HCT116 (cell line): ENCODE results near the gene MPV17L2.

Source experiments
- CBX3 ChIP-seq: IDR thresholded peaks from 2 replicates; pipeline ENCODE4 v1.6.1; 2012; ENCODE audit warnings: low read depth
- CEBPB ChIP-seq: IDR thresholded peaks from 2 replicates; pipeline ENCODE4 v1.6.1; 2012; ENCODE audit warnings: low read depth
- EZH2 ChIP-seq: fragments of 200-600 bp; sonication (generic); IDR thresholded peaks from 2 replicates; pipeline ENCODE4 v1.6.1; 2017; ENCODE audit warnings: antibody characterized with exemption, mixed run types
- EZH2phosphoT487 ChIP-seq: fragments of 200-600 bp; IDR thresholded peaks from 2 replicates; pipeline ENCODE4 v1.6.1; 2018; ENCODE audit warnings: antibody characterized with exemption, borderline replicate concordance
- JUND ChIP-seq: IDR thresholded peaks from 2 replicates; pipeline ENCODE4 v1.6.1; 2012
- POLR2A ChIP-seq: IDR thresholded peaks from 2 replicates; pipeline ENCODE4 v1.7.0; 2011; ENCODE audit warnings: borderline replicate concordance; ENCODE audit not compliant: insufficient read depth, insufficient read length; ENCODE audit errors: extremely low read depth
- POLR2AphosphoS5 ChIP-seq: IDR thresholded peaks from 2 replicates; pipeline ENCODE4 v1.6.1; 2011; ENCODE audit warnings: mild to moderate bottlenecking, low read depth, low read length, moderate library complexity
- RAD21 ChIP-seq: IDR thresholded peaks from 2 replicates; pipeline ENCODE4 v1.6.1; 2012; ENCODE audit warnings: low read depth, mild to moderate bottlenecking
- SP1 ChIP-seq: IDR thresholded peaks from 2 replicates; pipeline ENCODE4 v1.6.1; 2012; ENCODE audit warnings: low read depth
- ZNF274 ChIP-seq: fragments of 200-500 bp; sonication (Bioruptor generic); IDR thresholded peaks from 2 replicates; pipeline ENCODE4 v1.6.1; 2014; ENCODE audit warnings: mild to moderate bottlenecking, low read depth, low read length, inconsistent platforms
- TF ChIP-seq, protein P1 (sequence below): IDR thresholded peaks from 2 replicates; pipeline ENCODE4 v1.6.1; 2012; ENCODE audit warnings: low read depth
- TF ChIP-seq, protein P2 (sequence below), 3 experiments: fragments of 200-600 bp in 1 of 3; sonication (generic) in 1 of 3; IDR thresholded peaks in 2 of 3; conservative IDR thresholded peaks in 1 of 3; 2 replicates each; pipeline ENCODE4 v1.5.1; 2012 to 2017; ENCODE audit warnings: low read depth in 2 of 3, low read length in 2 of 3, antibody characterized with exemption in 1 of 3, borderline replicate concordance in 1 of 3, control low read depth in 1 of 3, mild to moderate bottlenecking in 1 of 3, mixed read lengths in 1 of 3, mixed run types in 1 of 3, moderate library complexity in 1 of 3; ENCODE audit not compliant: insufficient read depth in 1 of 3
- TF ChIP-seq, protein P3 (sequence below): IDR thresholded peaks from 2 replicates; pipeline ENCODE4 v1.6.1; 2012

DNA sequence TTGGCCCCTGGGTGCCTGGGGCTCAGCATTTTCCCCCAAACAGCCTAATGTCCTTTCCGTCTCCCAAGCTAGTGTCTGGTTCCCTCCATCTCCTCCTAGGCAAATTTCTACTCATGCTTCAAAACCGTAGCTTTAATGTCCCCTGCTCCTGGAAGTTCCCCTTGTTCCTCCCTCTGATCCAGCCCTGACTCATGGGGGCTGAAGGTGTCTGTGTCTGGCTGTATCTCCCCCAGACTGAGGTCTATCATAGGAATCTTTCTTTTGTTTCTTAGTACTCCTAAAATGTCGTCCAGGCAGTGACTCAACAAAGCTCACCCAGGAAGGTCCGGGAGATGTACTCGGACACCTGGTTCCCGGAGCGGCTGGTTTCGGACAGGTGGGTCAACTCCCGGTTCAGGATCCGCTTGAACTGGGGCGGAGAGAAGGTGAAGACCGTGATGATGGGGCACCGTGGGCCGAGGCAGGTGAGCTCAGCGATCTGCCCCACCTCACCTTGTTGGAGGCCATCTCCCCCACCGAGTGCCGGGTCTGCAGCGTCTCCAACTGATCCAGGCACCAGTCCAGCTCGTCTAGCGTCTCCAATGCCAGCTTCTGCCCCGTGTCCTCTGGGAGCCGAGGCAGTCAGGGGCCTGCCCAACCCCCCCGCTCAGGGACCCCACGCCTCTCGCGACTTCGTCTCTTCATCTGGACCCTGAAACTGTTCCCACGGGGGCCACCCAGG is 27.1 kb downstream of the MPV17L2 start:
- TF ChIP-seq EZH2 (no peak), ZNF274 (no peak), SP1 (no peak), CBX3 (no peak), RAD21 (no peak), EZH2phosphoT487 (no peak), POLR2AphosphoS5 (no peak), JUND (no peak), POLR2A (no peak), CEBPB (no peak)
- TF ChIP-seq, protein P1, sequence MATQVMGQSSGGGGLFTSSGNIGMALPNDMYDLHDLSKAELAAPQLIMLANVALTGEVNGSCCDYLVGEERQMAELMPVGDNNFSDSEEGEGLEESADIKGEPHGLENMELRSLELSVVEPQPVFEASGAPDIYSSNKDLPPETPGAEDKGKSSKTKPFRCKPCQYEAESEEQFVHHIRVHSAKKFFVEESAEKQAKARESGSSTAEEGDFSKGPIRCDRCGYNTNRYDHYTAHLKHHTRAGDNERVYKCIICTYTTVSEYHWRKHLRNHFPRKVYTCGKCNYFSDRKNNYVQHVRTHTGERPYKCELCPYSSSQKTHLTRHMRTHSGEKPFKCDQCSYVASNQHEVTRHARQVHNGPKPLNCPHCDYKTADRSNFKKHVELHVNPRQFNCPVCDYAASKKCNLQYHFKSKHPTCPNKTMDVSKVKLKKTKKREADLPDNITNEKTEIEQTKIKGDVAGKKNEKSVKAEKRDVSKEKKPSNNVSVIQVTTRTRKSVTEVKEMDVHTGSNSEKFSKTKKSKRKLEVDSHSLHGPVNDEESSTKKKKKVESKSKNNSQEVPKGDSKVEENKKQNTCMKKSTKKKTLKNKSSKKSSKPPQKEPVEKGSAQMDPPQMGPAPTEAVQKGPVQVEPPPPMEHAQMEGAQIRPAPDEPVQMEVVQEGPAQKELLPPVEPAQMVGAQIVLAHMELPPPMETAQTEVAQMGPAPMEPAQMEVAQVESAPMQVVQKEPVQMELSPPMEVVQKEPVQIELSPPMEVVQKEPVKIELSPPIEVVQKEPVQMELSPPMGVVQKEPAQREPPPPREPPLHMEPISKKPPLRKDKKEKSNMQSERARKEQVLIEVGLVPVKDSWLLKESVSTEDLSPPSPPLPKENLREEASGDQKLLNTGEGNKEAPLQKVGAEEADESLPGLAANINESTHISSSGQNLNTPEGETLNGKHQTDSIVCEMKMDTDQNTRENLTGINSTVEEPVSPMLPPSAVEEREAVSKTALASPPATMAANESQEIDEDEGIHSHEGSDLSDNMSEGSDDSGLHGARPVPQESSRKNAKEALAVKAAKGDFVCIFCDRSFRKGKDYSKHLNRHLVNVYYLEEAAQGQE = no peak
- TF ChIP-seq, protein P2, sequence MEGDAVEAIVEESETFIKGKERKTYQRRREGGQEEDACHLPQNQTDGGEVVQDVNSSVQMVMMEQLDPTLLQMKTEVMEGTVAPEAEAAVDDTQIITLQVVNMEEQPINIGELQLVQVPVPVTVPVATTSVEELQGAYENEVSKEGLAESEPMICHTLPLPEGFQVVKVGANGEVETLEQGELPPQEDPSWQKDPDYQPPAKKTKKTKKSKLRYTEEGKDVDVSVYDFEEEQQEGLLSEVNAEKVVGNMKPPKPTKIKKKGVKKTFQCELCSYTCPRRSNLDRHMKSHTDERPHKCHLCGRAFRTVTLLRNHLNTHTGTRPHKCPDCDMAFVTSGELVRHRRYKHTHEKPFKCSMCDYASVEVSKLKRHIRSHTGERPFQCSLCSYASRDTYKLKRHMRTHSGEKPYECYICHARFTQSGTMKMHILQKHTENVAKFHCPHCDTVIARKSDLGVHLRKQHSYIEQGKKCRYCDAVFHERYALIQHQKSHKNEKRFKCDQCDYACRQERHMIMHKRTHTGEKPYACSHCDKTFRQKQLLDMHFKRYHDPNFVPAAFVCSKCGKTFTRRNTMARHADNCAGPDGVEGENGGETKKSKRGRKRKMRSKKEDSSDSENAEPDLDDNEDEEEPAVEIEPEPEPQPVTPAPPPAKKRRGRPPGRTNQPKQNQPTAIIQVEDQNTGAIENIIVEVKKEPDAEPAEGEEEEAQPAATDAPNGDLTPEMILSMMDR (IDR thresholded peaks at IDR 0.05 in 2 of 3, conservative IDR thresholded peaks at IDR 0.05 in 1 of 3; ENCODE audit: borderline replicate concordance in 1 of 3, insufficient read depth in 1 of 3, low read depth in 2 of 3, low read length in 2 of 3) = no peak
- TF ChIP-seq, protein P3, sequence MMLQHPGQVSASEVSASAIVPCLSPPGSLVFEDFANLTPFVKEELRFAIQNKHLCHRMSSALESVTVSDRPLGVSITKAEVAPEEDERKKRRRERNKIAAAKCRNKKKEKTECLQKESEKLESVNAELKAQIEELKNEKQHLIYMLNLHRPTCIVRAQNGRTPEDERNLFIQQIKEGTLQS = no peak
